ENCODE results near the gene GDF9.

DNA sequence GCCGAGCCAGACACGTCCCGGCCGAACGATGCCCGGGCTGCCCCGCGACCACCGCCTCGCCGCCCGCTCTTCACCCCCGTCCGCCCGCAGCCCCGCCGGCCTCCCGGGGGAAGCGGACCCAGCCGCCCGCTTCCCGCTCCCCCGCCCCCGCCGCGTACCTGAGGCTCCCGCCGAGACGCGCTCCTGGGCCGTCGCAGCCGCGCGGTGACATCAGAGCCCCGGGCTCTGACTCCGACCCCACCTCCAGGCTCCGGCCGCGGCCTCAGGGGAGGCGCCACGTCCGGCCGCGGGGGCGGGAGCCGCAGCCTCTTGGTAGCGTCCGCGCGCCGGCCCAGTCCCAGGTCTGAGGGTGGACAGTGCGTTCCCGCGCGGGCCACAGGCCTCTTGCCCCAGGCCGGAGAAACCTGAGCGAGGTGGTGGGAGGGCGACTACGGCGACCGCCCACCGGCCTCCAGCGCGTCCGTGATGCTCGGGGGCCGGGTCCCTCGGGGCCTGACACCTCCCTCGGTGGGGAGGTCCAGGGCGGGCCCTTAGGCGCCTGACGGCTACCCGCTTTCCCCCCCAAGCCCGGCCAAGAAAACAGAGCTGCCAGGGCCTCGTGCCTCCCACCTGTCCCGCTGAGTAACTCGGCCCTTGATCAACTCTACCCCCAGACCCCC, 35.7 kb downstream of the GDF9 start, which contains the start of gene SHROOM1:
- no peak for TF ChIP-seq EP300 (IDR thresholded peaks at IDR 0.05)
- TF ChIP-seq, protein P1, sequence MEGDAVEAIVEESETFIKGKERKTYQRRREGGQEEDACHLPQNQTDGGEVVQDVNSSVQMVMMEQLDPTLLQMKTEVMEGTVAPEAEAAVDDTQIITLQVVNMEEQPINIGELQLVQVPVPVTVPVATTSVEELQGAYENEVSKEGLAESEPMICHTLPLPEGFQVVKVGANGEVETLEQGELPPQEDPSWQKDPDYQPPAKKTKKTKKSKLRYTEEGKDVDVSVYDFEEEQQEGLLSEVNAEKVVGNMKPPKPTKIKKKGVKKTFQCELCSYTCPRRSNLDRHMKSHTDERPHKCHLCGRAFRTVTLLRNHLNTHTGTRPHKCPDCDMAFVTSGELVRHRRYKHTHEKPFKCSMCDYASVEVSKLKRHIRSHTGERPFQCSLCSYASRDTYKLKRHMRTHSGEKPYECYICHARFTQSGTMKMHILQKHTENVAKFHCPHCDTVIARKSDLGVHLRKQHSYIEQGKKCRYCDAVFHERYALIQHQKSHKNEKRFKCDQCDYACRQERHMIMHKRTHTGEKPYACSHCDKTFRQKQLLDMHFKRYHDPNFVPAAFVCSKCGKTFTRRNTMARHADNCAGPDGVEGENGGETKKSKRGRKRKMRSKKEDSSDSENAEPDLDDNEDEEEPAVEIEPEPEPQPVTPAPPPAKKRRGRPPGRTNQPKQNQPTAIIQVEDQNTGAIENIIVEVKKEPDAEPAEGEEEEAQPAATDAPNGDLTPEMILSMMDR (IDR thresholded peaks at IDR 0.05): no peak
